Glutamatergic neuron (in vitro differentiated cells): ENCODE measurements around the gene PRKG2. TPM values are rescaled to one million over a fixed set of nuclear protein-coding genes. Genes with fewer than 3 reads are reported as not detected.

ENCODE experiments used
- DNase-seq: peaks from one replicate; pipeline ENCODE4 v3.0.0; 2022
- H3K27ac Mint-ChIP-seq: one replicate; pipeline ENCODE4 v1.8.0; 2020; ENCODE audit warnings: mild to moderate bottlenecking, mixed read lengths, inconsistent platforms; ENCODE audit not compliant: unreplicated experiment
- H3K27me3 Mint-ChIP-seq: one replicate; pipeline ENCODE4 v1.8.0; 2020; ENCODE audit warnings: mild to moderate bottlenecking, moderate library complexity, mixed read lengths, inconsistent platforms; ENCODE audit not compliant: unreplicated experiment
- H3K36me3 Mint-ChIP-seq: one replicate; pipeline ENCODE4 v1.8.0; 2020; ENCODE audit warnings: mild to moderate bottlenecking, mixed read lengths, inconsistent platforms; ENCODE audit not compliant: unreplicated experiment
- H3K4me1 Mint-ChIP-seq: one replicate; pipeline ENCODE4 v1.8.0; 2020; ENCODE audit warnings: mild to moderate bottlenecking, low read depth, mixed read lengths, inconsistent platforms; ENCODE audit not compliant: unreplicated experiment
- H3K4me3 Mint-ChIP-seq: one replicate; pipeline ENCODE4 v1.8.0; 2020; ENCODE audit warnings: mild to moderate bottlenecking, mixed read lengths, inconsistent platforms; ENCODE audit not compliant: unreplicated experiment
- H3K9me3 Mint-ChIP-seq: one replicate; pipeline ENCODE4 v1.8.0; 2020; ENCODE audit warnings: mild to moderate bottlenecking, moderate library complexity, mixed read lengths, inconsistent platforms; ENCODE audit not compliant: unreplicated experiment
- total RNA-seq: library from RNA; stranded (reverse); fragmentation: NEBNext Ultra II Directional; extraction: Animal tissue kit (Norgen Biotek cat#: 25700); gene quantifications from one replicate; pipeline ENCODE4 v1.2.1, GENCODE V29; 2021; ENCODE audit not compliant: unreplicated experiment
- TF ChIP-seq, protein P1 (sequence below): fragments of 200-600 bp; sonication (generic); IDR thresholded peaks from one replicate; pipeline ENCODE4 v1.5.0; 2021; ENCODE audit not compliant: partially characterized antibody, unreplicated experiment

The PRKG2 gene
- total RNA-seq, 1 donor from 2014 or later: 29.7 TPM

DNA sequence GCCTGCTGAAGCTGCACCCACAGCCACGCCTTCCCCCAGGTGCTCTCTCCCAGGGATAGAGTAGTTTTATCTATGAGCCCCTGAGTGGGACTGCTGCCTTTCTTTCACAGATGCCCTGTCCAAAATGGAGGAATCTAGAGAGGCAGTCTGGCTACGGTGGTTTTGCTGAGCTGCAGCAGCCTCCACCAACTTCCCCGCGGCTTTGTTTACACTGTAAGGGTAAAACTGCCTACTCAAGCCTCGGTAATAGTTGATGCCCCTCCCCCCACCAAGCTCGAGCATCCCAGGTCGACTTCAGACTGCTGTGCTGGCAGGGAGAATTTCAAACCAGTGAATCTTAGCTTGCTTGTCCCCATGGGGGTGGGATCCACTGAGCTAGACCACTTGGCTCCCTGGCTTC lies 84.5 kb downstream of the PRKG2 start:
- Mint-ChIP-seq H3K36me3 (peaks cover 18% of the 10 kb centered on the region), H3K9me3 (peaks cover 2% of the 10 kb centered on the region), H3K27me3 (no peaks in the 10 kb centered on the region), H3K27ac (no peak overlapping the region), H3K4me1 (no peaks in the 10 kb centered on the region), H3K4me3 (no peak overlapping the region)
- TF ChIP-seq, protein P1, sequence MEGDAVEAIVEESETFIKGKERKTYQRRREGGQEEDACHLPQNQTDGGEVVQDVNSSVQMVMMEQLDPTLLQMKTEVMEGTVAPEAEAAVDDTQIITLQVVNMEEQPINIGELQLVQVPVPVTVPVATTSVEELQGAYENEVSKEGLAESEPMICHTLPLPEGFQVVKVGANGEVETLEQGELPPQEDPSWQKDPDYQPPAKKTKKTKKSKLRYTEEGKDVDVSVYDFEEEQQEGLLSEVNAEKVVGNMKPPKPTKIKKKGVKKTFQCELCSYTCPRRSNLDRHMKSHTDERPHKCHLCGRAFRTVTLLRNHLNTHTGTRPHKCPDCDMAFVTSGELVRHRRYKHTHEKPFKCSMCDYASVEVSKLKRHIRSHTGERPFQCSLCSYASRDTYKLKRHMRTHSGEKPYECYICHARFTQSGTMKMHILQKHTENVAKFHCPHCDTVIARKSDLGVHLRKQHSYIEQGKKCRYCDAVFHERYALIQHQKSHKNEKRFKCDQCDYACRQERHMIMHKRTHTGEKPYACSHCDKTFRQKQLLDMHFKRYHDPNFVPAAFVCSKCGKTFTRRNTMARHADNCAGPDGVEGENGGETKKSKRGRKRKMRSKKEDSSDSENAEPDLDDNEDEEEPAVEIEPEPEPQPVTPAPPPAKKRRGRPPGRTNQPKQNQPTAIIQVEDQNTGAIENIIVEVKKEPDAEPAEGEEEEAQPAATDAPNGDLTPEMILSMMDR: no peak
- no peak for DNase-seq

DNA sequence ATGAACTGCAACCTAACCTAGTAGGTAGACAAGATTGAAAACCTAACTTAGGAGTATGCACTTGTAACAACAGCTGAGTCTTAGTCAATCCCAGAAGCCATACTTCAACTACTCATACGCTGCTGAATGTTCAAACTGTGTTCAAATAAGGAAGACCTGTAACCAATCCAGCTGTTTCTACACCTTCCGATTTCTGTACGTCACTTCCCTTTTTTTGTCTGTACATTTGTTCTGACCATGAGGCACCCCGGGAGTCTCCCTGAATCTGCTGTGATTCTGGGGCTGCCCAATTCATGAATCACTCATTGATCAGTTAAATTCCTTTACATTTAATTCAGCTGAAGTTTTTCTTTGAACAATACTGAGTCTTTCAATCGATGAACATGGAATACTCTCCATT lies 95.0 kb downstream of the PRKG2 start:
- no peak overlapping the region for H3K4me3 Mint-ChIP-seq
- H3K36me3 Mint-ChIP-seq: no peaks in the 10 kb centered on the region
- DNase-seq: no peak
- TF ChIP-seq, protein P1: no peak
- H3K9me3 Mint-ChIP-seq: peaks cover 2% of the 10 kb centered on the region
- no peaks in the 10 kb centered on the region for H3K4me1 Mint-ChIP-seq
- peaks cover 4% of the 10 kb centered on the region for H3K27me3 Mint-ChIP-seq
- H3K27ac Mint-ChIP-seq: no peak overlapping the region

DNA sequence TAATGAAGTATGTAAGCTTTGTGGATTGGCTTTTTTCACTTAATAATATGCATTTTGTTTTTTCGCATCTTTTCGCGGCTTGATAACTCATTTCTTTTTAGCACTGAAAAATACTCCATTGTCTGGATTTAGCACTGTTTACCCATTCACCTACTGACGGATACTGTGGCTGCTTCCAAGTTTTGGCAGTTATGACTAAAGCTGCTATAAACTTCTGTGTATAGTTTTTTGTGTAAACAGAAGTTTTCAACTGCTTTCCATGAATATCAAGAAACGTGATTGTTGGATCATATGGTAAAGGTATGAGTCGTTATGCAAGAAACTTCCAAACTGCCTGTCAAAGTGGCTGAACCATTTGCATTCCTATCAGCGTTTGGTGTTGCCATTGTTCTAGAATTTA lies 96.9 kb downstream of the PRKG2 start:
- H3K4me3 Mint-ChIP-seq: no peak overlapping the region
- no peak overlapping the region for H3K27ac Mint-ChIP-seq
- TF ChIP-seq, protein P1: no peak
- H3K27me3 Mint-ChIP-seq: peaks cover 4% of the 10 kb centered on the region
- no peak for DNase-seq
- peaks cover 2% of the 10 kb centered on the region for H3K9me3 Mint-ChIP-seq
- no peaks in the 10 kb centered on the region for H3K4me1 Mint-ChIP-seq
- no peaks in the 10 kb centered on the region for H3K36me3 Mint-ChIP-seq

DNA sequence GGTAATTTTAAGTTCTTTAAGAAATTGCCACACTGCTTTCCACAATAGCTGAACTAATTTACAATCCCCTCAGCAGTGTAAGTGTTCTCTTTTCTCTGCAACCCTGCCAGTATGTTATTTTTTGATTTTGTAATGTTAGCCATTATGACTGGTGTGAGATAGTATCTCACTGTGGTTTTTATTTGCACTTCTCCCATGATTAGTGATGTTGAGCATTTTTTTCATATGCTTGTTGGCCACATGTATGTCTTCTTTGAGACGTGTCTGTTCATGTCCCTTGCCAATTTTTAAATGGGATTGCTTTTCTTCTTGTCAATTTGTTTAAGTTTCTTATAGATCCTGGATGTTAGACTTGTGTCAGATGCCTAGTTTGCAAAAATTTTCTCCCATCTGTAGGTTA lies 98.5 kb downstream of the PRKG2 start:
- TF ChIP-seq, protein P1: no peak
- DNase-seq: no peak
- no peak overlapping the region for H3K27ac Mint-ChIP-seq
- H3K4me1 Mint-ChIP-seq: no peaks in the 10 kb centered on the region
- H3K36me3 Mint-ChIP-seq: no peaks in the 10 kb centered on the region
- peaks cover 2% of the 10 kb centered on the region for H3K9me3 Mint-ChIP-seq
- peaks cover 4% of the 10 kb centered on the region for H3K27me3 Mint-ChIP-seq
- H3K4me3 Mint-ChIP-seq: no peak overlapping the region

DNA sequence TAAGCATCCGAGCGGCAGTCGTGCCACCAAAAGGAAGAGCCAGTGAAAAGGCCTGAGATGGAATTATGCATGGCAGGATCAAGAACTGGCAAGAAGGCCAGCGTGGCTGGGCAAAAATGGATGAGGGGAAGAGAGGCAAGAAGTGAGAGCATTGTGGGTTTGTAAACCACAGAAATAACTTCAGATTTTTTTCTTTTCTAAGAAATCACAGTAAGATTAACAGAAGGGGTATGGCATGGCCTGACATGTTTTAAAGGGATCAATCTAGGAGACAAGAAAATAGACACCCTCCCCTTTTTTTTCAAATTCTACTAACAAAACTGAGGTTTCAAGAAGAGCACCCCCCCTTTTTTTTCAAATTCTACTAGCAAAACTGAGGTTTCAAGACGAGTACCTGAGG lies 102.0 kb downstream of the PRKG2 start:
- Mint-ChIP-seq H3K4me3 (no peak overlapping the region), H3K36me3 (no peaks in the 10 kb centered on the region), H3K27me3 (peaks cover 2% of the 10 kb centered on the region), H3K27ac (no peak overlapping the region), H3K9me3 (no peaks in the 10 kb centered on the region), H3K4me1 (no peaks in the 10 kb centered on the region)
- TF ChIP-seq, protein P1: no peak
- DNase-seq: no peak
